NCI-H2196 treated with DMSO at 0.1 percent for 48 hours (cell line): ENCODE measurements around the gene JPH3.

Source experiments
- DNase-seq: peaks from one replicate; lab custom pipeline; 2025; ENCODE audit not compliant: unreplicated experiment; lab: John Stamatoyannopoulos, UW

JPH3 gene

DNA sequence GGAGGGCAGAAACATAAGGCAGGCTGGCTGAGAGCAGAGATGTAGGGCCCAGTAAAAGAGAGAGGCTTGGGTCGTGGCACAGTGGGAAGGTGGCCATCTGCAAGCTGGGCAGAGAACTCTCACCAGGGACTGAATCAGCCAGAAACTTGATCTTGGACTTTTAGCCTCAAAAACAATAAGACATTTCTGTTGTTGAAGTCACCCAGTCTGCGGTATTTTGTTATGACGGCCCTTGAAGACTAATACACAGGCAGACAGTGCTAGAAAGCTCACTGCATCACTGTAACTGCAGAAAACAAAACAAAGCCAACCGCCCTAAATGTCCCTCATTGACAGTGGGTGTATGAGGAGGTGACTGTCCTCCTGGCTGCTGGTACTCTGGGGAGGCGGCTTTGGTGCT lies 3.9 kb upstream of the JPH3 start:
- DNase-seq, result no peak

DNA sequence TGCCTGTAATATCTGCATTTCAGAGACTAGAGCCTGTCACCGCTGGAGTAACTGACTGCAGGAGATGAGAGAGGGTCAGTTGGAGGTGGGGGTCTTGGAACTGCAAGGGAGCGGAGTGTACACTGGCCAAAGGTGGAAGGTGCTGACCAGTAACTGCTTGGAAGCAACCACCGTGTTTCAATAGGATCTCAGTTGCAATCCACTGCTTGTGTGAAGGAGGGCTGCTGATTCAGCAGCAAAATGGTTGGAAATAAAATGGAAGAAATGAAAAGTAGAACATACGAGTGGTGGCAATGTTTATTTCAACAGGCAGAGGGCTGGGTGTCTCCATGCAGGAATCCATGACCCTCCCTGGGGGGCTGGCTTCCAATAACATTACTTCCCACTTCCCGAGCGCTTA lies 2.1 kb upstream of the JPH3 start:
- no peak for DNase-seq

DNA sequence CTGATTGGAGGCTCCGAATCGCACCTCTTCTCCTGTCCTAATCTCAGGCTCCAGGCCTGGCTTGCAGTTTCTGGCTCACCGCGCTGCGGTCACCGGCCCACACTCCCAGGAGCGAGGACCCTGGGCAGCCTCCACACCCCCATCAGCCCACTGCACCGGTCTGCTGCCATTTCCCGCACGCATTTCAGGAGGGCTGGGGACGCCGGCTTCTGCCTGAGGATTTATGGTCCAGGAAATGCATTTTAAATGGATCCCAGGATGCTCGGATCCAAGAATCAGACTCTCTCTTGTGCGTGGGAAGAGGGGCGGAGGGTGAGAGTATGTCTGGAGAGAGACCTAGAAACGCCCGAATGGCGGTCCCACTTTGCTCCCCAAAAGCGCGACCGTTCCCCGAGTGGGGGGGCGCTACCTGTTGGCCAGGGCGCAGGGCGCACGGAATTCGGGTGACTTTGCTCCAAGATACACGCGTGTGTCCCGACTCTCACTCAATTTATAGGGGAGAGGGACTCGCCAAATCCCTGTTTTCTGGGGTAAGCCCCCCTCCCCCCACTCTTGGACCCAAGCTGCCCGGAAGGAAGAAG lies 817 bp upstream of the JPH3 start:
- DNase-seq, result no peak

DNA sequence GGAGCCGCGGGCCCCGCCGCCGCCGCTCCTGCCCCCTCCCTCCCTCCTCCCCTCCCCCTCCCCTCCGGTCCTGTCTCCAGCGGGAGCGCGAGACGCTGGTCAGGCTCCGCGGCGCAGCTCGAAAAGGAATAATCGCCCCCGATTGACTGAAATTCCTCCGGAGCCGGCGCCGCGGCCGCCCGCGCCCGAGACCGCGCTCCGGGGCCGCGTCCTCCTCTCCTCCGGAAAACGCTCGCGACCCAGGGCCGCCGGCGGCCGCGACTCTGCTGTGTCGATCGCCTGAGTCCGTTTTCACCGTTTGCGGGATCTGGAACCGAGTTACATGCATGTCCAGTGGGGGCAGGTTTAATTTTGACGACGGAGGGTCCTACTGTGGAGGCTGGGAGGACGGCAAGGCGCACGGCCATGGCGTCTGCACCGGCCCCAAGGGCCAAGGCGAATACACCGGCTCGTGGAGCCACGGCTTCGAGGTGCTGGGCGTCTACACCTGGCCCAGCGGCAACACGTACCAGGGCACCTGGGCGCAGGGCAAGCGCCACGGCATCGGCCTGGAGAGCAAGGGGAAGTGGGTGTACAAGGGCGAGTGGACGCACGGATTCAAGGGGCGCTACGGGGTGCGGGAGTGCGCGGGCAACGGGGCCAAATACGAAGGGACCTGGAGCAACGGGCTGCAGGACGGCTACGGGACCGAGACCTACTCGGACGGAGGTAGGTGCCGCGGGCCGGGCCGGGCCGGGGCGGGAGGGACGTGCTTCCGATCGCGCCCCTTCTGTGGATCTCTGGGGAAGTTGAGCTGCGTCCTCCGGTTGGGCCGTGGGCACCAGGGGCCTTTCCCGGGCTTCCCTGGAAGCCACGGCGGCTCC lies 744 bp downstream of the JPH3 start:
- DNase-seq, result no peak

DNA sequence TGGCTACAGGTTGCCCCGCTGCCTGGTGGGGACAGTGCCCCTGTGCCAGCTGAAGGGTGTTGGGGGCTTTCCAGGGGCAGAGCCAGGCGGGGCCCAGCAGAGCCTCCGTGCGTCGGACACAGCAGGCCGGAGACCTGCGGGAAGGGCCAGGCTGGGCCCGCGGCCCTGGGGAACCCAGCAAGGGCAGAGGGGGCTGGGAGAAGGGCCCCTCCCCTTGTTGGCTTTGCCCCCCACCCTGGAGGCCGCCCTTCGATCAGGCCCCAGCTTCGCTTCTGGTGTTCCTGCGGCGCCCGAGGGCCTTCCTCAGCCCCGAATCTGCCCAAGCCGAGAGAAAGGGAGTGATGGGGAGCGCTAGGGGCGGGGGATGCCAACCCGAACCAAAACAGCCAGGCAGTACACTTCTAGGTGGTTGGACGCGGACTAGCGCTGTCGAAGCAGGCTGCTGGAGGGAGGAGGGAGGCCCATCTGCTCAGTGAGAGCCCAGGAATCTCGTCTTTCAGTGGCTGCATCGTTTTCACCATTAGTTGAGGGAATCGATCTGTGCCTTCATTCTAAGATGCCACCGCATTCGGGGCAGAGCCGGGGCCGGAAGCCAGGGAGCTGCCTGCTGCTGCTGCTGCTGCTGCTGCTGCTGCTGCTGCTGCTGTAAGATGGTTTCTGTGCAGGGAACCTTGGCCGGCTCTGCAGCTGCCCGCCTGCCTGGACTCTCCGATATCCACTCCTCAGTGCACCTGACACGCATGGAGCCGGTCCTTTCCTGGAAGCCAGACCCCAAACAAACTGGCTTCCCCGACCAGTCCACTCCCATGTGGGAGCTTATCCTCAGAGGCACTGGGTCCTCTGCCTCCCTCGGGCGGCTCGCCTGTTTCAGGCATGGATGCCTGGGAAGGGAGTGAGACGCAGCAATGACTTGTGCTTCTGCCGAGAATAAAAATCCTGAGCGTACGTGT lies 1.7 kb downstream of the JPH3 start:
- no peak for DNase-seq

DNA sequence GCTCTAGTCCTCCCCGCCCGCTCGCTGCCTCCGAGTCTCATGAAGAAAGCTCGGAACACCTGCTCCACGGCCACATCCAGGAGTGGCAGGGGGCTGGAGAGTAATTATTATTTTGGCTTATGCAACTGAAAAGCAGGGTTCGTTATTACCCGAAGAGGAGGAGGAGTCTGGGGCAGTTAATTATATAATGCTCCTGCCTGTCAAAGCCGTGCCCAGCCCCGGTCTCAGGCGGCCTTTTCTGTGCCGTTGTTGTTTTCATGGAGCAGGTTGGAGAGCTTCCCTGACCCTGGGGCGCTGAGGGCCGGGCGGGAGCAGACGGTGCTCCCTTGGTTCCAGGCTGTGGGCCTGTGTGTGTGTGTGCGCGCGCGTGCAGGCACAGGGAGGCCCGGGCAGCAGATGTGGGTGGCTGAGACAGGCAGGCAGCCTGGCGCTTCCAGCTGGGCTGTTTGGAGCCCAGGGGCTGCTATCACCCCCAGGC lies 2.4 kb downstream of the JPH3 start:
- no peak for DNase-seq

DNA sequence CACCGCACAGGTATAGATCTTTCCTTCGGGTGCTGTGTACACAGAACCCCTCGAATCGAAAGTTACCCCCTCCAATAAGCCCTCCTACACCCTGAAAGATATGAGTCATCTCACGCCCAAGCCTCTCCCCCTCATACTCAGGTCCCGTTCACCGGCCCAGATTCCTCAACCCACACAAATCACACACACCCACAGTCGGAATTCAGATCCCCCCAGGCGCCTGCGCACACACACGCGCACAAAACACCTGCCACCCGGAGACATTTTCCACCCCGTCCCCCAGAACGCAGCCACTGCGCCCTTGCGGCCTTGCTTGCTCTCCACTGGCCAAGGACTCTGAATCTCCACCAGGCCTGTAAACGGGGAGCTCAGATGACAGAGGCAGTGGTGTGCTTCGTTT lies 4.9 kb downstream of the JPH3 start:
- DNase-seq, result no peak

DNA sequence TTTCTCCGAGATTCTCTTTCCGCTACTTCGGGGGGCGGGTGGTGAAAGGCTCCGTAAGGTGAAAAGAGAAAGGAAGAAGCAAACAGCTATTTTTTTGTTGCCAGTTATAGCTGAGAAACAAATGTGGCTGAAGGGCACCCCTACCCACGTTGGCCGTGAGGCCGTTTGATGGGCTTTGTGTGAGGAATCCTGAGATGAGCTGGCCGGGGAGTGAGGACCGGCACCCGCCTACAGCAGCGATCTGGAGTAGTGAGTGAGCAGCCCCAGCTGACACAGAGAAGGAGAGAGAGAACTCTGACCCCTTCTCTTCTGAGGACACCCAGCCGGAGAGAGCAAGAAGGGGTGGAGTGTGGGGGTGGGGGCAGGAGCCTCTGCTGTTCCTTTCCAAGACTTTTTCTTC lies 5.6 kb downstream of the JPH3 start:
- no peak for DNase-seq

DNA sequence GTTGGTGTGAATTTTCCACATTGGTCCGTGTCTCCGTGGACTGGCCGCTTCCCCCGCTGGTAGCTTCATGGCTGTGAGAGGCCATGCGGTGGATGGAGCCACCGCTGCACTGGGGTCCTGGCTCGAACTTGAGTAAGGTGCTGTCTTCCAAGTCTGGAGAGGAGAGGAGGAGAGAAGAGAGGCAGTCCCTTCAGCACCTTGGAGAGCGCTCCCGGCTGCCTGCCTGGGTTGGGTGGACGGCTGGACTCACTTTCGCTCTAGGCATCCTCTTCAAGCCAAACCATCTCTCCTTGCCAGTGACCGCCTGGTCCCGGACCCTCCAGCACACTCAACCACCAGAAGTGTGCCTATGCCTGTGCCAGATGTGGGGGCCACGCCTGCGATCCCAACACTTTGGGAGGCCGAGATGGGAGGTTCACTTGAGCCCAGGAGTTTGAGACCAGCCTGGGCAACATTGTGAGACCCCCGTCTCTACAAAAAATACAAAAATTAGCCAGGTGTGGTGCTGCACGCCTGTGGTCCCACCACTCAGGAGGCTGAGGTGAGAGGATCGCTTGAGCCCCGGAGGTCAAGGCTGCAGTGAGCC lies 6.2 kb downstream of the JPH3 start:
- no peak for DNase-seq

DNA sequence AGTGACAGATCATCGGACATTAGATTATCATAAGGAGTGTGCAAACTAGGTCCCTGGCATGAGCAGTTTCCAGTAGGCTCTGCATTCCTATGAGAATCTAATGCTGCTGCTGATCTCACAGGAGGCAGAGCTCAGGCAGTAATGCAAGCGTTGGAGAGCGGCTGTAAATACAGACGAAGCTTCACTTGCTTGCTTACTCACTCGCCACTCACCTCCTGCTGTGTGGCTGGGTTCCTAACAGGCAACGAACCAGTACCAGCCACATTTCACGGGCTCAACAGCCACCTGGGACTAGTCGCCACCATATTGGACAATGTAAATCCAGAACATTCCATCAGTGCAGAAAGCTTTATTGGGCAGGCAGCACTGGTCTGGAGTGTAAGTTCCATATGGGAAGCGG lies 7.7 kb downstream of the JPH3 start:
- DNase-seq, result no peak

DNA sequence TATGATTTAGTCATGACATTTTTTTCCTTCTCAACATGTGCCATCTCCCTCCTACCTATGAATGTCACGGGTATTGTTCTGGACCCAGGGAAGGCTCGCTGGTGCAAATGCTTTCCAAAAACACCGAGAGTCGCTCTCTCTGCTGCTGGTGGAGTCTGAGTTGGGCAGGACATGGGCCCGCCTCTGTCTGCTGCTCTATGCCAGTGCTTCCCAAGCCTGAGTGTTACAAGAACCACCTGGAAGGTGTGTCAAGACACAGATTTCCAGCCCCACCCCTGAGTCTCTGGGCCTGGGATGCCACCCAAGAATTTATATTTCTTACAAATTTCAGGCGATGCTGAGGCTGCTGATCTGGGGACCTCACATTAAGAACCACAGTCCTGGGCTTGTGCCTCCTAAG lies 9.1 kb downstream of the JPH3 start:
- no peak for DNase-seq

DNA sequence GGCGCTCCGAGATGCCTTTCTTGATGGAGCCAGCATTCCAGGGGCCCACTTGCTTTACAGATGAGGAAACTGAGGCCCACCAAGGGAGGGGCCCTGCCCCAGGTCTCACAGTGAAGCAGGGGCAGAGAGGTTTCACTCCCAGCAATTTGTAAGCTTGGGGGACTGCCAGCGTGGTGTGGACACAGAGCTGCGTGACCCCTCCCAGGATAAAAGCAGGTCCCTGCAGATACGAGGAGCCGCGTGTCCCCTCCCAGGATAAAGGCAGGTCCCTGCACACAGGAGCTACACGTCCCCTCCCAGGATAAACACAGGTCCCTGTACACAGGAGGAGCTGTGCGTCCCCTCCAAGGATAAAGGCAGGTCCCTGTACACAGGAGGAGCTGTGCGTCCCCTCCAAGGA lies 11.7 kb downstream of the JPH3 start:
- no peak for DNase-seq

DNA sequence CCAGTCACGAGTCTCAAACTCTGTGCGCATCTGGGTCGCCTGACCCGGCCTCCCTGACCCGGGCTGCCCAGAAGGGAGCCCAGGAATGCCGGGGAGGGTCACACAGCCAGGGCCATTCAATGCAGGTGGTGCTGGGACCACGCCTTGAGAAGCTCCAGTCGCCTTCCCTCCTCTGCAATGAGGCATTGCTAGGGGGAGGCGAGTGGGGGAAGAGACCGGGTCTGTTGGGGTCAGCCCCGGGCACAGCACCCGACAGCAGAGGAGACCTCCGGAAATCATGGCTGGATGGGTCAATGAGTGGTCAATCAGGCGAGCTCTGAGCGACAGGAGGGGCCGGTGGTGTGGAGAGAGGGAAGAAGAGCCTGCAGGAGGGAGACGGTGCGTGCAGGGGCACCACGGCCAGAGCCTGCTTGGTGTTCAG lies 13.3 kb downstream of the JPH3 start:
- DNase-seq, result no peak

DNA sequence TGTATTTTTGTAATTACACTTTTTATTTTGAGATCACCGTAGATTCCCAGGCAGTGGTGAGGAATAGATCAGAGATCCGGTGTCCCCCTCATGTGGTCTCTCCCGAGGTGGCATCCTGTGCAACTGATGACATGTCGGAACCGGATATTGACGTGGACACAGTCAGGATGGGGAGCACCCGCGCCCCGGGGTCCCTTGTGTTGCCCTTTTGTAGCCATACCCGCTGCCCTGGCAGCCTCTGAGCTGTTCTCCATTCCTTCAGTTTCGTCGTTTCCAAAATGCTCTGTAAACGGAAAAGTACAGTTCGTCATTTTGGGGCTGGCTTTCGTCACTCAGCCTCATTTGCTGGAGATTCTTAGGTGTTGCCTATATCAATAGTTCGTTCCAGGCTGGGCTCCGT lies 14.2 kb downstream of the JPH3 start:
- DNase-seq, result no peak

DNA sequence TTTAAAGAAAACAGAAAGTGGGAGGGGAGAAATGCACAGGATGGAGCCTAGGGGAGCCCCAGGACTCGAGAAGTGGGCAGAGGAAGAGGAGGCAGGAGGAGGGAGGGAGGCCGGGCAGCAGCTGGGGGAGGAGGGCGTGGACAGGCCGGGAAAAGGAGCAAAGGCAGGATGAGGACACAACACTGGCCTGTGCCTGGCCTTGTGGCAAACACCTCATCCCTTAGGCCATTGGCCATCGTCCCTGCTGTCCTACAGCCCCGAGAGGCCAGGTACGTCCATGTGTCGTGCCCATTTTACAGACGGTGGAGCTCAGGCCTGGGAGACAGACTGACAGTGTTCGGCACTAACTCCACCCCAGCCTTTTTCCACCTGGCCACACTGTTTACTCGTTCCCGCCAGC lies 15.9 kb downstream of the JPH3 start:
- no peak for DNase-seq

DNA sequence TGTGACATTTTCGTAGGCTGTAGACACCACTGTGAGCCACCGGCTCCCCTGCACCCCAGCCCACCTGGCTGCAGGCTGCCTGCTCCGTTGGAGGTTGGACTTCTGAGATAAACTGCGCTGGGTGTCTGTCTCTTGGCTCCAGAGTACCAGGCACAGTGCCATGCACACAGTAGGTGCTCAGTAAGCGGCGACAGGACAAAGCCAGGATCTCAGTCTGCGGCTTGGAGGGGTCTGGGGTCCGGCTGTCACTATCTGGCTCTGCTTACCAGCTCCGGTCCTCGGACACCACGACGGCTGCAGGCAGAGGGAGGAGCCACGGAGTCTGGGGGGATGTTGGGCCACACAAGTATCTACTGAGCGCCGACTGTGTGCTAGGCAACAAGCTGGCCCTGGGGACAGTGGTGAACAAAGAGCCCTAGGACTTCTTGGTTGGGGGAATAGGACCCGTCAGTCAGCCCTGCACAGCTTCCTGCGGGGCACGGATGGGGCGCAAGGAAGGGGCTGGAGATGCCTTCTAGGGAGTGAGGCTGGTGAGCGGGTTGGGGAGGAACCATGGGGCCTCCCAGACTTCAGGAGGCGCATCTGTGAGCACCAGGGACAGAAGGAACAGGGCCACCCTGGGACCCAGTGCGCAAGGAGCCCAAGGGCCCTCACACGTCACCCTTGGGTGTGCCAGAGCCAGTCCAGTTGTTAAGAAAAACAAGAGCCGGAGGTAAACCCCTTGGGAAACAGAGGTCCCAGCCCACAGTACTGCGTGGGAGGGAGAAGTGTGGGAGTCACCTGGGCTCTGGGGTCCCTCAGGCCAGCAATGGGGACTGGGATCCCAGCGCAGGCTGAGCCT lies 17.3 kb downstream of the JPH3 start:
- no peak for DNase-seq

DNA sequence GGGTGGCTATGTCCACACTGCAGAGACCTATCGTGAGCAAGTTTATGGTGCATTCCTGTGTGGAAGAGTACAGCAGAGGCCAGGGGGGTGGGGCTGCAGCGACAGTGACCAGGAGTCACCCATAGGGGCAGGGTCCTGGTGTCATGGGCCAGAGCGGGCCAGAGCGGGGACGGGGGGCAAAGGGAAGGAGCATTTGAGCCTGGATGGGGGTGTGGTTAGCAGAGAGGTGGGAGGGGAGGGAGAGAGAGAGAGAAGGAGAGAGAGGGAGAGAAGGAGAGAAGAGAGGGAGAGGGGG lies 17.8 kb downstream of the JPH3 start:
- DNase-seq, result no peak

DNA sequence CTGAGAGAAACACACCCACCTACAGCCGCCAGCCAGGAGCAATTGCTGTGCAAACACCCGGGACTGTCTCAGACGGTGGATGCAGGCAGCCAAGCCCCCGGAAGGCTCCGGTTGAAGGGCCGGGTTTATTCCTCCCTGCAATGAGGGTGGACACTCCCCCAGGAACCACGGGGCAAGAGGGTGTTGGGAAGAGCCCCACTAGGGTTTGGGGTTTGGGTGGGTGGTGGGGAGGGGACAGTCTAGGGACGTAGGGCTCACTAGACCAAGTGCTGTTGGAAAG lies 19.2 kb downstream of the JPH3 start:
- DNase-seq, result no peak

DNA sequence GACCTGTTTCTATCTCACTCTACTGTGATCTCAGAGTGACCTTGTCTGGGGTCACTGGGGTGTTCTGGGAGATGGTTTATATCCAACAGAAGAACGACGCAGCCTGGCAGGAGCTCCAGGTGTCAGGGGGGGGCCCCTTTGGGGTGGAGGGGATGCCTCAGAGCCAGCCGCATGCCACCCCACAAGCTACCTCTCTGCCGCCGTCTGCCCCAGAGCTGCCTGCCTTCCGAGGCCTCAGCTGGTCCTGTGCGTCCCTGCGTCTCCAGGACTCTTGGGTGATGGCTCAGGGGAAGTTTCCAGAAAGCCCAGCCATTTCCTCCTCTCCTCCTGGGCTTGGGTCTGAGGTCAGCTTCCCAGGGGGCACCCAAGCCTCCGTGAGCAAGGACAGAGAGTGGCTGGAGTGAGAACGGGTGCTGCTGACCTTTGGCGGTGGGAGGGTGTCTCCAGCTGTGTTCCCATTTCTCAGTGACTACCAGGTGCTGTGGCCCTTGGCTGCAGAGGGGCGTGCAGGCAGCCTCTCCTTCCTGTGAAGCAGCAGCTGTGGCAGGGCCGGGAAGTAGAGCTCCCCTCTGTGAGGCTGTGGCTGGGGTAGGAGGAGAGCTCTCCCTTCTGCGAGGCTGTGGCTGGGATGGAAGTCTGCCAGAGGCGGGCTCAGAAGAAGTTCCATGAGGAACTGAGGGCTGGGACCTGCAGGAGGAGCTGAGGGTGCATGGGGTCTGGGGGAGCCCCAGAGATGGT lies 19.8 kb downstream of the JPH3 start:
- DNase-seq, result no peak

DNA sequence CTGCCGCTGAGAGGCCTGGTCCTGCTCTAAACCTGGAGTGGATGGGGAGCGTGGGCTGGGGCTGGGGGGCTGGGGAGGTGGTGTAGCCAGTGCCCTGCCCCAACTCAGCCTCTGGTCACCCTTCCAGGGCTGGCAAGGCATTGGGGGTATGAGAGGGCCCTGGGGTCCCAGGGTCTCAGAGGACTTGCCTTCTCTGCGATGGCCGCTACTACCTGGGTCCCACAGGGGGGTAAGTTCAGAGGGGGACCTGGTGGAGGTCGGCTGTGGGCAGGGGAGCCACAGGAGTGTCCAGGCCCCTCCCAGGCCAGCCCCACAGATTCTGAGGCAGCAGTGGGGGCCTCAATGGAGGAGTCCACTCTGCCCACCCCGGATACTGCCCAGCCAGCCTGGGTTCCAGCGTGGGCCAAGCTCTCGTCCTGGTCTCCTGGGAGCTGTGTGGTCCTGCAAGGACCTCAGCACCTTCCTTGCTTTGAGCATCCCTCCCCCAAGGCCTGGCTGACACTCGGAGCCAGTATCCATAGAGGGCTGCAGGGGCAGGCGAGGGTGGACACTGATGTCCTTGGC lies 20.5 kb downstream of the JPH3 start:
- no peak for DNase-seq
